ENCODE measurements around the gene NOL3. TPM values are rescaled to one million over a fixed set of nuclear protein-coding genes. Genes with fewer than 3 reads are reported as not detected.

Gene NOL3
- total RNA-seq, 1 experiment from 2014 or later = 5.6 TPM

- Histone ChIP-seq H3K79me1 (ENCODE audit: insufficient read depth, low read depth, low read length, poor library complexity, severe bottlenecking) (no peaks in the 10 kb centered on the region), H3K27me3 (ENCODE audit: insufficient read depth, low read length) (no peaks in the 10 kb centered on the region; the same call in 1 of the 2 replicates), H2AK5ac (ENCODE audit: insufficient read length, low read length) (no peak overlapping the region), H3K18ac (ENCODE audit: insufficient read length, low read depth, low read length) (no peak overlapping the region), H3T11ph (ENCODE audit: low read length) (no peak overlapping the region), H3K4ac (ENCODE audit: low read depth, low read length) (no peak overlapping the region), H2BK20ac (ENCODE audit: low read depth, low read length, poor library complexity, severe bottlenecking) (no peak overlapping the region), H4K20me1 (ENCODE audit: control insufficient read depth, insufficient read depth, insufficient read length) (no peaks in the 10 kb centered on the region), H3K23ac (ENCODE audit: insufficient read length, low read depth, low read length) (no peak overlapping the region), H2BK15ac (ENCODE audit: low read depth, low read length) (no peak overlapping the region), H3K14ac (ENCODE audit: insufficient read depth, low read length) (no peak overlapping the region), H3K27ac (ENCODE audit: insufficient read length, low read depth, low read length) (no peak overlapping the region), H3K4me1 (ENCODE audit: insufficient read depth, low read length) (no peaks in the 10 kb centered on the region), H4K8ac (replicated peaks; ENCODE audit: insufficient read length, low read depth, low read length) (no peak overlapping the region), H2BK5ac (ENCODE audit: insufficient read length, low read length) (no peak overlapping the region), H3K4me2 (ENCODE audit: insufficient read depth, insufficient read length, low read length) (no peak overlapping the region), H3K9me3 (ENCODE audit: control insufficient read depth, low read depth, low read length) (no peaks in the 10 kb centered on the region), H3K23me2 (ENCODE audit: insufficient read length, low read depth, low read length, poor library complexity, severe bottlenecking) (no peaks in the 10 kb centered on the region), H3K9ac (ENCODE audit: extremely low read depth, insufficient read length, low read length) (no peak overlapping the region), H2AFZ (ENCODE audit: low read length) (no peak overlapping the region), H3K79me2 (ENCODE audit: insufficient read depth, low read length) (no peaks in the 10 kb centered on the region), H2BK120ac (ENCODE audit: low read depth, low read length, poor library complexity, severe bottlenecking) (no peak overlapping the region), H4K91ac (ENCODE audit: insufficient read length, low read depth, low read length) (no peak overlapping the region), H3K56ac (ENCODE audit: insufficient read length, low read depth, low read length) (no peak overlapping the region), H2BK12ac (ENCODE audit: insufficient read length, low read depth, low read length) (no peak overlapping the region), H4K5ac (ENCODE audit: insufficient read length, low read depth, low read length) (no peak overlapping the region)
- Mint-ChIP-seq H3K27me3 (ENCODE audit: low read depth) (peaks cover 51% of the 10 kb centered on the region), H3K4me1 (no peaks in the 10 kb centered on the region), H3K27ac (no peak overlapping the region), H3K9me3 (no peaks in the 10 kb centered on the region), H3K36me3 (ENCODE audit: insufficient read depth in 1 of 3, low read depth in 3 of 3) (no peaks in the 10 kb centered on the region), H3K4me3 (no peak overlapping the region)
- no peak for DNase-seq
- TF ChIP-seq CTCF (conservative IDR thresholded peaks at IDR 0.05) = no peak
Measured at GRCh38 chr16:67212766-67213165, 42.4 kb downstream of the NOL3 start.
